Measurements from ENCODE around the gene RBM6. TPM values are rescaled to one million over a fixed set of nuclear protein-coding genes. Genes with fewer than 3 reads are reported as not detected.

RBM6 gene
- total RNA-seq, 1 donor from 2014 or later, result 109 TPM

- no peak for TF ChIP-seq CTCF (conservative IDR thresholded peaks at IDR 0.05)
- peak; percentile 2 for DNase-seq (ENCODE audit: extremely low spot score, unreplicated experiment)
- H3K27ac Mint-ChIP-seq, result no peak overlapping the region
- H3K9me3 Mint-ChIP-seq, result no peaks in the 10 kb centered on the region
- no peak overlapping the region for H3K4me3 Mint-ChIP-seq
- H3K4me1 Mint-ChIP-seq (ENCODE audit: unreplicated experiment), result no peaks in the 10 kb centered on the region
- peaks cover 19% of the 10 kb centered on the region for H3K36me3 Mint-ChIP-seq
- H3K27me3 Mint-ChIP-seq, result no peaks in the 10 kb centered on the region
These were observed 28.4 kb downstream of the RBM6 start for GRCh38 chr3:49968346-49968745.

GRCh38 chr3:49972656-49973055 lies 32.7 kb downstream of the RBM6 start:
- peaks cover 12% of the 10 kb centered on the region for H3K36me3 Mint-ChIP-seq
- no peak for DNase-seq (ENCODE audit: extremely low spot score, unreplicated experiment)
- H3K4me3 Mint-ChIP-seq, result no peak overlapping the region
- no peaks in the 10 kb centered on the region for H3K9me3 Mint-ChIP-seq
- no peaks in the 10 kb centered on the region for H3K4me1 Mint-ChIP-seq (ENCODE audit: unreplicated experiment)
- H3K27ac Mint-ChIP-seq, result no peak overlapping the region
- no peaks in the 10 kb centered on the region for H3K27me3 Mint-ChIP-seq
- TF ChIP-seq CTCF (conservative IDR thresholded peaks at IDR 0.05), result no peak

- Mint-ChIP-seq H3K27me3 (no peaks in the 10 kb centered on the region), H3K9me3 (no peaks in the 10 kb centered on the region), H3K4me1 (ENCODE audit: unreplicated experiment) (no peaks in the 10 kb centered on the region), H3K4me3 (no peak overlapping the region), H3K36me3 (peaks cover 16% of the 10 kb centered on the region), H3K27ac (no peak overlapping the region)
- DNase-seq (ENCODE audit: extremely low spot score, unreplicated experiment), result no peak
- no peak for TF ChIP-seq CTCF (conservative IDR thresholded peaks at IDR 0.05)
These were observed 37.0 kb downstream of the RBM6 start for GRCh38 chr3:49976942-49977341.

GRCh38 chr3:49984394-49984793 lies 44.4 kb downstream of the RBM6 start:
- Mint-ChIP-seq H3K4me3 (no peak overlapping the region), H3K4me1 (ENCODE audit: unreplicated experiment) (no peaks in the 10 kb centered on the region), H3K9me3 (no peaks in the 10 kb centered on the region), H3K27me3 (no peaks in the 10 kb centered on the region), H3K36me3 (peaks cover 8% of the 10 kb centered on the region), H3K27ac (no peak overlapping the region)
- DNase-seq (ENCODE audit: extremely low spot score, unreplicated experiment), result no peak
- TF ChIP-seq CTCF (conservative IDR thresholded peaks at IDR 0.05), result no peak

GRCh38 chr3:49992326-49992725 lies 52.4 kb downstream of the RBM6 start:
- Mint-ChIP-seq H3K4me3 (no peak overlapping the region), H3K36me3 (peaks cover 5% of the 10 kb centered on the region), H3K27me3 (no peaks in the 10 kb centered on the region), H3K27ac (no peak overlapping the region), H3K9me3 (no peaks in the 10 kb centered on the region), H3K4me1 (ENCODE audit: unreplicated experiment) (no peaks in the 10 kb centered on the region)
- no peak for TF ChIP-seq CTCF (conservative IDR thresholded peaks at IDR 0.05)
- DNase-seq (ENCODE audit: extremely low spot score, unreplicated experiment), result no peak

- no peaks in the 10 kb centered on the region for H3K27me3 Mint-ChIP-seq
- no peak for TF ChIP-seq CTCF (conservative IDR thresholded peaks at IDR 0.05)
- no peaks in the 10 kb centered on the region for H3K9me3 Mint-ChIP-seq
- peaks cover 5% of the 10 kb centered on the region for H3K36me3 Mint-ChIP-seq
- H3K4me1 Mint-ChIP-seq (ENCODE audit: unreplicated experiment), result peaks cover 5% of the 10 kb centered on the region
- H3K27ac Mint-ChIP-seq, result no peak overlapping the region
- H3K4me3 Mint-ChIP-seq, result no peak overlapping the region
- no peak for DNase-seq (ENCODE audit: extremely low spot score, unreplicated experiment)
These were observed 54.5 kb downstream of the RBM6 start for GRCh38 chr3:49994476-49994875.

All from type B pancreatic cell (in vitro differentiated cells).